Measurements from ENCODE around the gene GGCT.

GGCT gene

GRCh38 chr7:30462179-30462578, 42.5 kb downstream of the GGCT start (continued):
- TF ChIP-seq PATZ1 (tag by site-specific recombination; IDR thresholded peaks at IDR 0.05) (no peak), ZBTB10 (tag by site-specific recombination; IDR thresholded peaks at IDR 0.05) (no peak), ZNF610 (tag by site-specific recombination; IDR thresholded peaks at IDR 0.05; ENCODE audit: borderline replicate concordance) (no peak), ZNF510 (tag by site-specific recombination; IDR thresholded peaks at IDR 0.05; ENCODE audit: insufficient replicate concordance) (no peak), ZNF623 (tag by site-specific recombination; IDR thresholded peaks at IDR 0.05) (no peak), ZNF76 (tag by site-specific recombination; IDR thresholded peaks at IDR 0.05; ENCODE audit: borderline replicate concordance, low read depth) (no peak)

- H3K4me3 ChIP-seq (ENCODE audit: low read depth, low read length): no peak overlapping the region
- TF ChIP-seq GLI4 (tag by site-specific recombination; IDR thresholded peaks at IDR 0.05) (no peak), ZNF214 (tag by site-specific recombination; IDR thresholded peaks at IDR 0.05; ENCODE audit: borderline replicate concordance) (no peak), ZNF621 (tag by site-specific recombination; IDR thresholded peaks at IDR 0.05) (no peak), ZNF558 (tag by site-specific recombination; IDR thresholded peaks at IDR 0.05) (no peak), ZNF707 (tag by site-specific recombination; IDR thresholded peaks at IDR 0.05) (no peak), ZNF10 (tag by site-specific recombination; IDR thresholded peaks at IDR 0.05) (no peak), ZNF366 (tag by site-specific recombination; conservative IDR thresholded peaks at IDR 0.05) (no peak), KLF7 (tag by site-specific recombination; IDR thresholded peaks at IDR 0.05; ENCODE audit: borderline replicate concordance) (no peak), GFI1B (tag by site-specific recombination; IDR thresholded peaks at IDR 0.05) (no peak), ZNF561 (tag by site-specific recombination; IDR thresholded peaks at IDR 0.05; ENCODE audit: borderline replicate concordance) (no peak), ZNF404 (tag by site-specific recombination; IDR thresholded peaks at IDR 0.05) (no peak)
- no peak overlapping the region for H3K27ac ChIP-seq (ENCODE audit: extremely low read depth, low read depth, low read length)
- peaks cover 0 to 8% of the 10 kb centered on the region in 2 experiments; a peak in 2 of 3 replicates for H3K36me3 ChIP-seq (ENCODE audit: control insufficient read depth in 2 of 2, insufficient read depth in 1 of 2, low read length in 2 of 2)
- H3K4me1 ChIP-seq (ENCODE audit: control insufficient read depth, insufficient read depth, low read length): no peaks in the 10 kb centered on the region
- POLR2A ChIA-PET: no interaction called here
- no peaks in the 10 kb centered on the region for H3K9me3 ChIP-seq (ENCODE audit: control insufficient read depth, insufficient read depth, low read depth, low read length)
- CTCF ChIA-PET: interaction anchor here (0.6 kb wide), 1 partner anchor 13 kb away, joined by 3 read pairs; no protein-coding TSS in a partner anchor
Measured at GRCh38 chr7:30460246-30460633, 44.4 kb downstream of the GGCT start.

- Histone ChIP-seq H3K36me3 (ENCODE audit: control insufficient read depth in 2 of 2, insufficient read depth in 1 of 2, low read length in 2 of 2) (peaks cover 0 to 12% of the 10 kb centered on the region in 2 experiments; a peak in 2 of 3 replicates), H3K4me1 (ENCODE audit: control insufficient read depth, insufficient read depth, low read length) (no peaks in the 10 kb centered on the region), H3K9me3 (ENCODE audit: control insufficient read depth, insufficient read depth, low read depth, low read length) (no peaks in the 10 kb centered on the region), H3K27ac (ENCODE audit: extremely low read depth, low read depth, low read length) (no peak overlapping the region), H3K4me3 (ENCODE audit: low read depth, low read length) (no peak overlapping the region)
- POLR2A ChIA-PET: no interaction called here
- CTCF ChIA-PET: interaction anchor here (0.9 kb wide), 1 partner anchor 182 kb away, joined by 3 read pairs; no protein-coding TSS in a partner anchor
- TF ChIP-seq FEZF1 (tag by site-specific recombination; IDR thresholded peaks at IDR 0.05): no peak
- no peak for TF ChIP-seq ZBTB21 (tag by site-specific recombination; IDR thresholded peaks at IDR 0.05)
- no peak for TF ChIP-seq ZNF280C (tag by site-specific recombination; IDR thresholded peaks at IDR 0.05)
- TF ChIP-seq ZNF16 (tag by site-specific recombination; IDR thresholded peaks at IDR 0.05; ENCODE audit: low read depth): no peak
- no peak for TF ChIP-seq ZFP3 (tag by site-specific recombination; IDR thresholded peaks at IDR 0.05; ENCODE audit: low read depth)
- no peak for TF ChIP-seq ZNF221 (tag by site-specific recombination; IDR thresholded peaks at IDR 0.05; ENCODE audit: borderline replicate concordance)
- TF ChIP-seq EGR2 (tag by site-specific recombination; IDR thresholded peaks at IDR 0.05; ENCODE audit: low read depth): no peak
- TF ChIP-seq ZSCAN23 (tag by site-specific recombination; IDR thresholded peaks at IDR 0.05): no peak
- TF ChIP-seq ZNF785 (tag by site-specific recombination; IDR thresholded peaks at IDR 0.05): no peak
- no peak for TF ChIP-seq ZFHX2 (tag by site-specific recombination; conservative IDR thresholded peaks at IDR 0.05)
- no peak for TF ChIP-seq GFI1B (tag by site-specific recombination; IDR thresholded peaks at IDR 0.05)
- no peak for TF ChIP-seq ZNF423 (tag by site-specific recombination; IDR thresholded peaks at IDR 0.05)
- TF ChIP-seq ZNF140 (tag by site-specific recombination; IDR thresholded peaks at IDR 0.05): no peak
Measured at GRCh38 chr7:30459591-30460245, 44.9 kb downstream of the GGCT start.
